Heart right ventricle (tissue), 16 donors: ENCODE measurements around the gene MAGEB18. TPM values are rescaled to one million over a fixed set of nuclear protein-coding genes. Genes with fewer than 3 reads are reported as not detected.

ENCODE experiments used
- ATAC-seq, 8 donors: fragments of 200-7000 bp; cut with Tn5 transposase; one replicate each; pipeline ENCODE4 v1.9.1; 2020; ENCODE audit warnings: mild to moderate bottlenecking in 8 of 8, moderate library complexity in 8 of 8, moderate number of reproducible peaks in 1 of 8
- DNase-seq, 2 donors: peaks; one replicate each; pipeline ENCODE4 v3.0.0-alpha.2; 2020
- H3K27ac ChIP-seq, 10 donors: fragments of 200-600 bp; sonication (generic) in 2 of 10; one replicate each; pipeline versions ENCODE4 v1.5.0 to v1.8.0; 2020 to 2022; ENCODE audit warnings: mild to moderate bottlenecking in 3 of 10
- H3K27me3 ChIP-seq, 7 donors: fragments of 200-600 bp; one replicate each; pipeline ENCODE4 v1.8.0; 2021 to 2022; ENCODE audit warnings: mild to moderate bottlenecking in 2 of 7
- H3K36me3 ChIP-seq, 9 donors: fragments of 200-600 bp; sonication (generic) in 1 of 9; one replicate each; pipeline versions ENCODE4 v1.5.0 to v1.8.0; 2020 to 2022; ENCODE audit warnings: mild to moderate bottlenecking in 2 of 9
- H3K4me1 ChIP-seq, 9 donors: fragments of 200-600 bp; sonication (generic) in 1 of 9; one replicate each; pipeline versions ENCODE4 v1.5.0 to v1.8.0; 2020 to 2022; ENCODE audit warnings: mild to moderate bottlenecking in 4 of 9
- H3K4me3 ChIP-seq, 10 donors: fragments of 200-600 bp; sonication (generic) in 2 of 10; one replicate each; pipeline versions ENCODE4 v1.5.0 to v1.8.0; 2020 to 2022; ENCODE audit warnings: mild to moderate bottlenecking in 7 of 10, moderate library complexity in 2 of 10
- H3K9me3 ChIP-seq, 11 donors: fragments of 200-600 bp in 10 of 11; sonication (generic) in 2 of 11; one replicate each; pipeline versions ENCODE4 v1.5.0 to v1.8.0; 2013 to 2022; ENCODE audit warnings: mild to moderate bottlenecking in 2 of 11, control low read depth in 1 of 11, moderate library complexity in 1 of 11
- WGBS, 2 donors: extraction: QIAGEN DNeasy Blood & Tissue Kit; methylation state at CpG; one replicate each; pipeline ENCODE4 v1.1.7; 2013; ENCODE audit warnings: inconsistent platforms in 1 of 2; 5-methylcytosine and 5-hydroxymethylcytosine counted together
- intact Hi-C, 10 donors: fragments of 100-400 bp; cut with DNase I; formaldehyde crosslinking; loops; one replicate each; pipeline versions ENCODE4 v1.11.1 to v1.14.2; 2022
- polyA plus RNA-seq, 2 donors: library from polyadenylated mRNA; stranded (reverse); fragments of 200-250 nt; gene quantifications; one replicate each; pipeline ENCODE4 v1.2.3, GENCODE V29; 2013
- total RNA-seq, 10 donors: library from RNA; stranded (reverse); fragmentation: NEBNext Ultra II Directional in 3 of 10; extraction: Animal tissue kit (Norgen Biotek cat#: 25700) in 3 of 10; gene quantifications; one replicate each; pipeline versions ENCODE4 v1.2.1 to v1.2.4, GENCODE V29; 2021 to 2023
- TF ChIP-seq, protein P1 (sequence below), 9 donors: fragments of 200-600 bp; sonication (generic) in 2 of 9; IDR thresholded peaks; one replicate each; pipeline versions ENCODE4 v1.5.0 to v1.8.0; 2021 to 2022; ENCODE audit warnings: antibody characterized with exemption in 9 of 9, mild to moderate bottlenecking in 5 of 9, moderate library complexity in 1 of 9
- donor health status: Arrhythmogenic right ventricular cardiomyopathy.
- donor health status: ischemic (EF 13 %, LVEDD 7.1; RV severe dilation, severe dysfunction).
- donor health status: healthy with polysubstance abuse.
- donor health status: DM: no; HTN: yes; CAD: no.
- donor health status: DM: no; HTN: no; CAD: no.
- donor health status: ischemic (EF 25% LVEDD 6.9; RV normal size, moderate dysfunction).
- donor health status: ischemic (EF 25% LVEDD 5.7; RV mildly dilated, moderate dysfunction).
- donor health status: healthy.
- donor health status: DM: yes; HTN: yes; CAD: no.
- donor health status: Ischemic cardiomyopathy.
- donor health status: ischemic (EF 35%, LVEDD 5.7; RV mildly dilated, moderate dysfunction).
- donor health status: nonischemic (EF 11% LVEDD 7.7; RV severe dilation, severe dysfunction).
- donor health status: DM: yes; HTN: yes; CAD: no.
- donor health status: PGD.
- donor health status: ischemic (EF 29% LVEDD 5.4; RV normal size, mild dysfunction).
- donor health status: nonischemic (EF 23%, LVEDD 6.1; RV moderate dilation, normal function).

Gene MAGEB18
- total and polyA plus RNA-seq, 12 donors, result not detected

DNA sequence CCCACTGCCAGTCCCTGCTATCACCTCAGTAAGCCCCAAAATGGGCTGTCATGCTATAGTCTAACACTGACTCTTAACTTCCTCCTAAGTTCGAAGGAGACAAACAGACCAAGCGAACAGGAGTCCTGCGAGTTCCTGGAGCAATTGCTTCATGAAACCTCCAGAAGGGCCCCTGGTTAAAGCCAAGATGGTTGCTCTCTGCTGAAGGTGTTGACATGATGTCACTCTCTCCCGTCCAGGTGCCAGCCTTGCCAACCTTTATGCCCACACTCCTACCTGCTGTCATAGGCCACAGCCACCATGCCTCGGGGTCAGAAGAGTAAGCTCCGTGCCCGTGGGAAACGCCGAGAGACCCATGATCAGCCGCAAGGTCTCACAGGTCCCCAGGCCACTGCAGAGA is 22.2 kb downstream of the MAGEB18 start, which contains the start of gene MAGEB6B:
Gene MAGEB6B, plus strand, starts transcription at position 301 of the 400 bp plus-strand sequence. Its CDS starts 0 bp downstream, at position 301.
- TF ChIP-seq, protein P1, sequence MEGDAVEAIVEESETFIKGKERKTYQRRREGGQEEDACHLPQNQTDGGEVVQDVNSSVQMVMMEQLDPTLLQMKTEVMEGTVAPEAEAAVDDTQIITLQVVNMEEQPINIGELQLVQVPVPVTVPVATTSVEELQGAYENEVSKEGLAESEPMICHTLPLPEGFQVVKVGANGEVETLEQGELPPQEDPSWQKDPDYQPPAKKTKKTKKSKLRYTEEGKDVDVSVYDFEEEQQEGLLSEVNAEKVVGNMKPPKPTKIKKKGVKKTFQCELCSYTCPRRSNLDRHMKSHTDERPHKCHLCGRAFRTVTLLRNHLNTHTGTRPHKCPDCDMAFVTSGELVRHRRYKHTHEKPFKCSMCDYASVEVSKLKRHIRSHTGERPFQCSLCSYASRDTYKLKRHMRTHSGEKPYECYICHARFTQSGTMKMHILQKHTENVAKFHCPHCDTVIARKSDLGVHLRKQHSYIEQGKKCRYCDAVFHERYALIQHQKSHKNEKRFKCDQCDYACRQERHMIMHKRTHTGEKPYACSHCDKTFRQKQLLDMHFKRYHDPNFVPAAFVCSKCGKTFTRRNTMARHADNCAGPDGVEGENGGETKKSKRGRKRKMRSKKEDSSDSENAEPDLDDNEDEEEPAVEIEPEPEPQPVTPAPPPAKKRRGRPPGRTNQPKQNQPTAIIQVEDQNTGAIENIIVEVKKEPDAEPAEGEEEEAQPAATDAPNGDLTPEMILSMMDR (IDR thresholded peaks at IDR 0.05), result no peak
- no peak within 1 kb of the TSS for H3K27ac ChIP-seq
- no peak for ATAC-seq
- H3K4me1 ChIP-seq, result no peaks in the 10 kb centered on the region
- intact Hi-C loops, result no loop called here
- DNase-seq, result no peak
- H3K36me3 ChIP-seq, result no peaks in the 10 kb centered on the region
- no peaks in the 10 kb centered on the region for H3K27me3 ChIP-seq
- no peak within 1 kb of the TSS for H3K4me3 ChIP-seq
- WGBS, 2 donors, result 94 to 99% methylated on average over 10 of the region's 10 CpGs
- no peaks in the 10 kb centered on the region for H3K9me3 ChIP-seq

Other genes starting within 250 kb of the MAGEB18 start
- gene MAGEB6B, start 22.3 kb downstream of the MAGEB18 start, total RNA-seq, result not detected
- gene MAGEB6B, start 22.3 kb downstream of the MAGEB18 start, polyA plus RNA-seq, result not detected
- gene MAGEB6, start 54.1 kb downstream of the MAGEB18 start, total RNA-seq, result not detected
- gene MAGEB6, start 54.1 kb downstream of the MAGEB18 start, polyA plus RNA-seq, result not detected
- gene MAGEB5, start 77.8 kb downstream of the MAGEB18 start, total RNA-seq, result not detected
- gene MAGEB5, start 77.8 kb downstream of the MAGEB18 start, polyA plus RNA-seq, result not detected